ENCODE data around the gene EVL. TPM values are rescaled to one million over a fixed set of nuclear protein-coding genes. Genes with fewer than 3 reads are reported as not detected.

EVL gene
- total and polyA plus RNA-seq, 2 donors (not counting 3 experiments of a cell fraction or from before 2014, with no cell fraction given), result 34.6 to 62.5 TPM

GRCh38 chr14:100070310-100070709 lies 5.1 kb downstream of the EVL start:
- Histone ChIP-seq H3K27me3 (ENCODE audit: control insufficient read depth in 2 of 2, insufficient read depth in 2 of 2, low read length in 2 of 2) (no peaks in the 10 kb centered on the region), H3K9me3 (replicated peaks; ENCODE audit: control insufficient read depth, insufficient read depth, low read length) (no peaks in the 10 kb centered on the region), H3K4me1 (ENCODE audit: control insufficient read depth, extremely low read depth, insufficient read depth, low read length) (peaks cover 13% of the 10 kb centered on the region), H3K9me1 (replicated peaks; ENCODE audit: control insufficient read depth, extremely low read depth, insufficient read depth, low read length) (no peaks in the 10 kb centered on the region), H3K27ac (ENCODE audit: insufficient read depth, low read depth, low read length) (no peak overlapping the region), H3K9ac (replicated peaks; ENCODE audit: extremely low read depth, insufficient read depth, low read length) (no peak overlapping the region), H3K79me2 (ENCODE audit: control insufficient read depth, insufficient read depth, low read length) (no peaks in the 10 kb centered on the region), H2AFZ (ENCODE audit: low read depth, low read length) (no peak overlapping the region), H4K20me1 (replicated peaks; ENCODE audit: control insufficient read depth, extremely low read depth, insufficient read depth, low read length) (no peaks in the 10 kb centered on the region), H3K36me3 (ENCODE audit: control insufficient read depth in 2 of 2, extremely low read depth in 1 of 2, insufficient read depth in 2 of 2, low read length in 2 of 2) (no peaks in the 10 kb centered on the region), H3K4me3 (replicated peaks in 1 of 3; ENCODE audit: insufficient read depth in 1 of 3, low read depth in 1 of 3, low read length in 3 of 3) (no peak overlapping the region), H3K4me2 (ENCODE audit: insufficient read depth, low read length) (no peak overlapping the region)
- DNase-seq (ENCODE audit: low read depth, low spot score) (no peak), FAIRE-seq (no peak)
- dilution Hi-C loops (cut with MboI; ENCODE audit: extremely low pct_ligation_motif_present, low sequenced_read_pairs) (no loop called here), intact Hi-C loops (cut with micrococcal nuclease) (no loop called here)
- CTCF ChIA-PET, result interaction anchor here (1.6 to 2.7 kb wide), 2 partner anchors 38 to 45 kb away, joined by 3 to 9 read pairs; no protein-coding TSS in a partner anchor
- TF ChIP-seq EZH2 (IDR thresholded peaks at IDR 0.05; ENCODE audit: borderline replicate concordance, low read depth, low read length, severe bottlenecking) (no peak), MYC (IDR thresholded peaks at IDR 0.05; ENCODE audit: low read depth, low read length) (no peak), JUN (IDR thresholded peaks at IDR 0.05; ENCODE audit: borderline replicate concordance, insufficient read depth, insufficient read length, low read depth) (no peak)
- POLR2A ChIA-PET, result no interaction called here
- no TSS peak for BruUV-seq (replicated peaks)

- no peaks in the 10 kb centered on the region for H4K20me1 ChIP-seq (replicated peaks; ENCODE audit: control insufficient read depth, extremely low read depth, insufficient read depth, low read length)
- BruUV-seq (replicated peaks), result no TSS peak
- intact Hi-C loops (cut with micrococcal nuclease) (no loop called here), dilution Hi-C loops (cut with MboI; ENCODE audit: extremely low pct_ligation_motif_present, low sequenced_read_pairs) (no loop called here)
- POLR2A ChIA-PET, result no interaction called here
- H2AFZ ChIP-seq (ENCODE audit: low read depth, low read length), result no peak overlapping the region
- FAIRE-seq (no peak), DNase-seq (ENCODE audit: low read depth, low spot score) (no peak)
- H3K27me3 ChIP-seq (ENCODE audit: control insufficient read depth in 2 of 2, insufficient read depth in 2 of 2, low read length in 2 of 2), result no peaks in the 10 kb centered on the region
- no peaks in the 10 kb centered on the region for H3K79me2 ChIP-seq (ENCODE audit: control insufficient read depth, insufficient read depth, low read length)
- no peaks in the 10 kb centered on the region for H3K9me1 ChIP-seq (replicated peaks; ENCODE audit: control insufficient read depth, extremely low read depth, insufficient read depth, low read length)
- H3K4me3 ChIP-seq (replicated peaks in 1 of 3; ENCODE audit: insufficient read depth in 1 of 3, low read depth in 1 of 3, low read length in 3 of 3), result no peak overlapping the region
- no peaks in the 10 kb centered on the region for H3K9me3 ChIP-seq (replicated peaks; ENCODE audit: control insufficient read depth, insufficient read depth, low read length)
- no peak overlapping the region for H3K4me2 ChIP-seq (ENCODE audit: insufficient read depth, low read length)
- H3K27ac ChIP-seq (ENCODE audit: insufficient read depth, low read depth, low read length), result no peak overlapping the region
- no peaks in the 10 kb centered on the region for H3K36me3 ChIP-seq (ENCODE audit: control insufficient read depth in 2 of 2, extremely low read depth in 1 of 2, insufficient read depth in 2 of 2, low read length in 2 of 2)
- H3K4me1 ChIP-seq (ENCODE audit: control insufficient read depth, extremely low read depth, insufficient read depth, low read length), result peaks cover 13% of the 10 kb centered on the region
- H3K9ac ChIP-seq (replicated peaks; ENCODE audit: extremely low read depth, insufficient read depth, low read length), result no peak overlapping the region
- CTCF ChIA-PET, result interaction anchor here (1.0 to 2.7 kb wide), 7 partner anchors 9 to 47 kb away, joined by 3 to 9 read pairs (median 3); no protein-coding TSS in a partner anchor
- TF ChIP-seq FOS (IDR thresholded peaks at IDR 0.05; ENCODE audit: borderline replicate concordance, insufficient read depth, low read length) (no peak), MAX (IDR thresholded peaks at IDR 0.05; ENCODE audit: insufficient read depth, insufficient read length) (no peak), CTCF (IDR thresholded peaks at IDR 0.05; ENCODE audit: extremely low read depth in 1 of 2, insufficient read depth in 1 of 2, low read depth in 1 of 2, low read length in 2 of 2) (no peak), GATA2 (IDR thresholded peaks at IDR 0.05; ENCODE audit: insufficient read depth, insufficient read length, low read depth, low read length) (no peak), POLR2A (IDR thresholded peaks at IDR 0.05; ENCODE audit: low read depth, low read length) (no peak), MYC (IDR thresholded peaks at IDR 0.05; ENCODE audit: low read depth, low read length) (no peak), JUN (IDR thresholded peaks at IDR 0.05; ENCODE audit: borderline replicate concordance, insufficient read depth, insufficient read length, low read depth) (no peak), POLR2AphosphoS5 (IDR thresholded peaks at IDR 0.05; ENCODE audit: insufficient read depth, low read depth, low read length) (no peak), EZH2 (IDR thresholded peaks at IDR 0.05; ENCODE audit: borderline replicate concordance, low read depth, low read length, severe bottlenecking) (no peak)
Observed at GRCh38 chr14:100071545-100071944, 6.3 kb downstream of the EVL start.

Data from endothelial cell of umbilical vein (primary cell).